IMR-90 (cell line): ENCODE measurements around the gene E2F3. TPM values are rescaled to one million over a fixed set of nuclear protein-coding genes. Genes with fewer than 3 reads are reported as not detected.

Source experiments
- ATAC-seq: fragments of 200-7000 bp; cut with Tn5 transposase; 2 replicates; pipeline ENCODE4 v1.9.1; 2020; ENCODE audit warnings: low read depth, mild to moderate bottlenecking, moderate library complexity
- BruUV-seq: library from RNA; stranded (reverse); fragments of 400-500 nt; replicated peaks from 2 replicates; lab custom pipeline; 2021; lab: Mats Ljungman, UMichigan
- CTCF ChIA-PET: fragments of 300-600 bp; formaldehyde crosslinking; extraction: SDS; loops from one replicate; lab custom pipeline; 2021; ENCODE audit warnings: antibody characterized with exemption; lab: Yijun Ruan, JAX
- POLR2A ChIA-PET: fragments of 300-600 bp; sonication (Branson Sonifier 250); formaldehyde crosslinking; loops from one replicate; lab custom pipeline; 2022; ENCODE audit warnings: antibody characterized with exemption; ENCODE audit not compliant: unreplicated experiment; lab: Charles Lee
- DNase-seq: peaks from one replicate; pipeline ENCODE4 v3.0.0; 2013
- H2AFZ ChIP-seq: replicated peaks from 2 replicates; pipeline ENCODE3; 2013; ENCODE audit warnings: low read length, mild to moderate bottlenecking; ENCODE audit not compliant: poor library complexity
- H2AK5ac ChIP-seq: 2 replicates; pipeline ENCODE4 v1.6.1; 2013; ENCODE audit warnings: low read depth, low read length, inconsistent platforms
- H2AK9ac ChIP-seq: replicated peaks from 2 replicates; pipeline ENCODE3; 2013; ENCODE audit warnings: mild to moderate bottlenecking, low read depth, low read length, moderate library complexity; ENCODE audit not compliant: poor library complexity
- H2BK120ac ChIP-seq: 2 replicates; pipeline ENCODE4 v1.6.1; 2013; ENCODE audit warnings: low read depth, low read length, inconsistent platforms
- H2BK15ac ChIP-seq: 3 replicates; pipeline ENCODE4 v1.6.1; 2013; ENCODE audit warnings: low read depth, low read length, inconsistent platforms
- H2BK20ac ChIP-seq: 2 replicates; pipeline ENCODE4 v1.6.1; 2013; ENCODE audit warnings: low read depth, mild to moderate bottlenecking, inconsistent platforms, low read length, moderate library complexity
- H2BK5ac ChIP-seq: 2 replicates; pipeline ENCODE4 v1.6.1; 2013; ENCODE audit warnings: mild to moderate bottlenecking, low read depth, low read length, inconsistent platforms; ENCODE audit not compliant: poor library complexity, severe bottlenecking
- H3K14ac ChIP-seq: replicated peaks from 2 replicates; pipeline ENCODE4 v1.6.1; 2013; ENCODE audit warnings: low read depth, low read length, inconsistent platforms
- H3K18ac ChIP-seq: 2 replicates; pipeline ENCODE4 v1.6.1; 2013; ENCODE audit warnings: low read depth, low read length, control low read depth
- H3K23ac ChIP-seq: 2 replicates; pipeline ENCODE4 v1.6.1; 2013; ENCODE audit warnings: low read depth, low read length, inconsistent platforms
- H3K27ac ChIP-seq: 2 replicates; pipeline ENCODE4 v1.5.1; 2013; ENCODE audit warnings: mild to moderate bottlenecking, control low read depth, low read length; ENCODE audit not compliant: insufficient read depth
- H3K27me3 ChIP-seq: 2 replicates; pipeline ENCODE4 v1.6.1; 2013; ENCODE audit warnings: low read length; ENCODE audit not compliant: control insufficient read depth, insufficient read depth
- H3K36me3 ChIP-seq: 2 replicates; pipeline ENCODE4 v1.6.1; 2013; ENCODE audit warnings: low read length, mixed read lengths; ENCODE audit not compliant: control insufficient read depth, insufficient read depth
- H3K4ac ChIP-seq: 2 replicates; pipeline ENCODE4 v1.6.1; 2013; ENCODE audit warnings: low read depth, low read length, inconsistent platforms
- H3K4me1 ChIP-seq: 2 replicates; pipeline ENCODE4 v1.6.1; 2013; ENCODE audit warnings: low read length, mixed read lengths; ENCODE audit not compliant: control insufficient read depth, insufficient read depth
- H3K4me2 ChIP-seq: 2 replicates; pipeline ENCODE4 v1.6.1; 2013; ENCODE audit warnings: low read depth, mild to moderate bottlenecking, control low read depth, low read length, moderate library complexity
- H3K4me3 ChIP-seq: 2 replicates; pipeline ENCODE4 v1.5.1; 2013; ENCODE audit warnings: low read depth, mild to moderate bottlenecking, control low read depth, low read length, moderate library complexity; ENCODE audit not compliant: insufficient read depth
- H3K56ac ChIP-seq: 2 replicates; pipeline ENCODE4 v1.6.1; 2013; ENCODE audit warnings: low read length, inconsistent platforms; ENCODE audit not compliant: insufficient read depth; ENCODE audit errors: extremely low read depth
- H3K79me1 ChIP-seq, 2 experiments: 2 replicates each; pipeline ENCODE4 v1.6.1; 2013; ENCODE audit warnings: low read length in 2 of 2, inconsistent platforms in 1 of 2, low read depth in 1 of 2
- H3K9ac ChIP-seq: 2 replicates; pipeline ENCODE4 v1.6.1; 2013; ENCODE audit warnings: low read depth, low read length, control low read depth
- H3K9me1 ChIP-seq: 2 replicates; pipeline ENCODE4 v1.6.1; 2013; ENCODE audit warnings: low read length, inconsistent platforms; ENCODE audit not compliant: insufficient read depth
- H3K9me3 ChIP-seq: 2 replicates; pipeline ENCODE4 v1.6.1; 2013; ENCODE audit warnings: low read length; ENCODE audit not compliant: control insufficient read depth, insufficient read depth
- H4K20me1 ChIP-seq: 2 replicates; pipeline ENCODE4 v1.6.1; 2013; ENCODE audit warnings: low read length, inconsistent platforms; ENCODE audit not compliant: insufficient read depth
- H4K5ac ChIP-seq: 2 replicates; pipeline ENCODE4 v1.6.1; 2013; ENCODE audit warnings: mild to moderate bottlenecking, low read depth, low read length, control low read depth
- H4K8ac ChIP-seq, 2 experiments: 2 replicates each; pipeline ENCODE4 v1.6.1; 2013; ENCODE audit warnings: low read depth in 2 of 2, low read length in 2 of 2, control low read depth in 1 of 2, inconsistent platforms in 1 of 2
- H4K91ac ChIP-seq: 2 replicates; pipeline ENCODE4 v1.6.1; 2013; ENCODE audit warnings: low read depth, low read length, inconsistent platforms; ENCODE audit not compliant: insufficient read depth
- CEBPB ChIP-seq: IDR thresholded peaks from 2 replicates; pipeline ENCODE4 v1.6.1; 2012; ENCODE audit warnings: low read depth, low read length, improper control_type of control experiment
- CHD1 ChIP-seq: IDR thresholded peaks from 2 replicates; pipeline ENCODE4 v1.6.1; 2012; ENCODE audit warnings: low read depth, low read length, improper control_type of control experiment
- CTCF ChIP-seq: conservative IDR thresholded peaks from 2 replicates; pipeline ENCODE4 v1.5.1; 2012; ENCODE audit warnings: mild to moderate bottlenecking, low read depth, low read length, improper control_type of control experiment
- FOS ChIP-seq: fragments of 150-350 bp; IDR thresholded peaks from 2 replicates; pipeline ENCODE4 v1.6.1; 2016; ENCODE audit warnings: low read depth, low read length
- MAZ ChIP-seq: IDR thresholded peaks from 2 replicates; pipeline ENCODE4 v1.6.1; 2012; ENCODE audit warnings: low read depth, mild to moderate bottlenecking, low read length, improper control_type of control experiment, moderate library complexity, borderline replicate concordance
- NFE2L2 ChIP-seq: fragments of 150-350 bp; IDR thresholded peaks from 2 replicates; pipeline ENCODE4 v1.6.1; 2016; ENCODE audit warnings: low read depth, mild to moderate bottlenecking, low read length
- POLR2A ChIP-seq: IDR thresholded peaks from 2 replicates; pipeline ENCODE4 v1.6.1; 2012; ENCODE audit warnings: mild to moderate bottlenecking, low read depth, low read length
- RAD21 ChIP-seq: IDR thresholded peaks from 2 replicates; pipeline ENCODE4 v1.6.1; 2012; ENCODE audit warnings: low read length, improper control_type of control experiment
- RFX5 ChIP-seq: IDR thresholded peaks from 2 replicates; pipeline ENCODE4 v1.8.0; 2012; ENCODE audit warnings: low read depth, mild to moderate bottlenecking, low read length, moderate library complexity
- SMC3 ChIP-seq: fragments of 150-350 bp; IDR thresholded peaks from 2 replicates; pipeline ENCODE4 v1.6.1; 2016; ENCODE audit warnings: low read depth, mild to moderate bottlenecking, antibody characterized with exemption, low read length, moderate library complexity
- USF2 ChIP-seq: fragments of 150-350 bp; IDR thresholded peaks from 2 replicates; pipeline ENCODE4 v1.6.1; 2017; ENCODE audit warnings: mild to moderate bottlenecking, antibody characterized with exemption, low read length, low read depth
- WGBS, 2 experiments: methylation state at CpG; one replicate each; pipeline versions ENCODE4 v1.1.5 to v1.1.7; 2013; ENCODE audit warnings: missing lambda C conversion rate in 2 of 2; ENCODE audit not compliant: insufficient read length in 1 of 2; ENCODE audit errors: extremely low coverage in 2 of 2; 5-methylcytosine and 5-hydroxymethylcytosine counted together
- dilution Hi-C: fragments of 300-500 bp; cut with HindIII; formaldehyde crosslinking; loops from one replicate; pipeline ENCODE4 v1.14.3; 2018; ENCODE audit warnings: low sequenced_read_pairs; ENCODE audit not compliant: unreplicated experiment
- in situ Hi-C: fragments of 300-500 bp; cut with MboI; formaldehyde crosslinking; loops from 3 replicates; pipeline ENCODE4 v1.14.3; 2019; ENCODE audit warnings: low sequenced_read_pairs, inconsistent platforms, mixed read lengths
- intact Hi-C: fragments of 100-400 bp; cut with micrococcal nuclease; formaldehyde crosslinking; loops from 2 replicates; pipeline ENCODE4 v1.10.0; 2022
- polyA plus RNA-seq, 3 experiments: library from polyadenylated mRNA; depleted of rRNA; stranded (reverse); fragments of >200 nt; gene quantifications; 2 replicates each; pipeline ENCODE4 v1.2.3, GENCODE V29; 2012; ENCODE audit warnings: low replicate concordance in 1 of 3
- total RNA-seq: library from RNA; depleted of rRNA; stranded (reverse); fragments of >200 nt; gene quantifications from 2 replicates; pipeline ENCODE4 v1.2.3, GENCODE V29; 2012

E2F3 gene
- total and polyA plus RNA-seq, 2 of the 4 experiments (the other 2 are of a cell fraction), result 2.3 to 8.2 TPM

GRCh38 chr6:20393297-20393696, 8.4 kb upstream of the E2F3 start:
- H3K27me3 ChIP-seq, result no peaks in the 10 kb centered on the region
- H2AK9ac ChIP-seq, result no peak overlapping the region
- no peak for ATAC-seq
- WGBS, 2 experiments, result no CpG with 5 or more reads among the region's 2 CpGs
- BruUV-seq, result no TSS peak
- H3K9me1 ChIP-seq, result no peaks in the 10 kb centered on the region
- intact Hi-C loops (no loop called here), dilution Hi-C loops (no loop called here), in situ Hi-C loops (no loop called here)
- H3K4me3 ChIP-seq, result no peak overlapping the region
- no peaks in the 10 kb centered on the region for H3K79me1 ChIP-seq
- DNase-seq, result no peak
- ChIA-PET POLR2A (no interaction called here), CTCF (no interaction called here)
- H3K4me2 ChIP-seq, result no peak overlapping the region
- H3K4me1 ChIP-seq, result no peaks in the 10 kb centered on the region
- no peak overlapping the region for H4K91ac ChIP-seq
- H3K14ac ChIP-seq, result no peak overlapping the region
- no peaks in the 10 kb centered on the region for H3K9me3 ChIP-seq
- no peak overlapping the region for H2AFZ ChIP-seq
- no peak overlapping the region for H3K9ac ChIP-seq
- no peak overlapping the region for H2BK20ac ChIP-seq
- H2BK5ac ChIP-seq, result no peak overlapping the region
- H3K36me3 ChIP-seq, result no peaks in the 10 kb centered on the region
- no peak overlapping the region for H3K56ac ChIP-seq
- no peak overlapping the region for H3K18ac ChIP-seq
- H3K4ac ChIP-seq, result no peak overlapping the region
- H3K23ac ChIP-seq, result no peak overlapping the region
- H4K20me1 ChIP-seq, result no peaks in the 10 kb centered on the region
- H2BK120ac ChIP-seq, result no peak overlapping the region
- no peak overlapping the region for H2AK5ac ChIP-seq
- TF ChIP-seq CTCF (no peak), NFE2L2 (no peak), RAD21 (no peak), CHD1 (no peak), CEBPB (no peak), SMC3 (no peak), MAZ (no peak), FOS (no peak), POLR2A (no peak), USF2 (no peak), RFX5 (no peak)
- no peak overlapping the region for H4K5ac ChIP-seq
- H4K8ac ChIP-seq, result no peak overlapping the region
- no peak overlapping the region for H3K27ac ChIP-seq
- H2BK15ac ChIP-seq, result no peak overlapping the region
